NCI-H2029 (cell line): Measurements from ENCODE around the gene SLC4A8.
"Not testable (repeated sequence)": the region's sequence is repeated elsewhere in the genome, so short reads cannot be mapped to it uniquely, and the experiment has no call there.

Source experiments
- DNase-seq: peaks from one replicate; lab custom pipeline; 2025; lab: John Stamatoyannopoulos, UW

The SLC4A8 gene

GRCh38 chr12:51429700-51430099 lies 5.1 kb downstream of the SLC4A8 start:
- DNase-seq: no peak

GRCh38 chr12:51430196-51430895 lies 5.7 kb downstream of the SLC4A8 start:
- DNase-seq: peak; percentile 77

DNA sequence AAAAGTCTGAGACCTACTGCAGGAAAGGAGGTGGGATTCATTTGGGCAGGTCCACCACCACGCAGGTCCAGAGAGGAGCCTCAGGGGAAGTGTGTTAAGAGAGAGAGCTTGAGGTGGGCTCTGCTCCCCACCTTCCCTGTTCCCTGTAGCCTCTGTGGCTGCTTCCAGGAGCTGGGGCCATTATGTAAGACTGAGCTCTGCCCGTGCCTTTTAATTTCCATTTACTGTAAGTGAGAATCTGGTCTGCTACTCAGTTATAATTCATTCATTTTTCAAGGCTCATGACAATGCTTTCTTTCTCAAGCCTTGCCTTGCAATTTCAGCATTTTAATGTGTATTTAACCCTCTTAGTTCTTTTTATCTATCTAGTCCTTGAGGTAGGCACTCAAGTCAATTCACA lies 8.3 kb downstream of the SLC4A8 start:
- DNase-seq: no peak

DNA sequence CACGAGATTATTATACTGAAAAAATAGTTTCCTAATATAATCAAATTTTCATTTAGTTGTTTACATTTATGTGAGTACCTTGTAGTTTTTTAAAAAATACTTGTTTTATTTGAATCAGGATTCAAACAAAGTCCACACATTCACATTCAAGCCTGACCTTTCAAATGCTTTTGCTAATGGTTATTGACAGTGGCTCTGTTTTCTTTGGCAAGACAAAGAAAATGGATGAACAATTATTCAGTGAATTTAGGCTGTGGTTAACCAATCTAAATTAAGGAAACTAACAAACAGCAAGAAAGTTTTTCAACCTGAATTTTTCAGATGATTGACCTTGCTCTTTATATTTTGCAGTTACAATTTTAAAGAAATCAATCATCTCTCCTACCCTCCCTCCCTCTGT lies 9.7 kb downstream of the SLC4A8 start:
- DNase-seq: no peak

DNA sequence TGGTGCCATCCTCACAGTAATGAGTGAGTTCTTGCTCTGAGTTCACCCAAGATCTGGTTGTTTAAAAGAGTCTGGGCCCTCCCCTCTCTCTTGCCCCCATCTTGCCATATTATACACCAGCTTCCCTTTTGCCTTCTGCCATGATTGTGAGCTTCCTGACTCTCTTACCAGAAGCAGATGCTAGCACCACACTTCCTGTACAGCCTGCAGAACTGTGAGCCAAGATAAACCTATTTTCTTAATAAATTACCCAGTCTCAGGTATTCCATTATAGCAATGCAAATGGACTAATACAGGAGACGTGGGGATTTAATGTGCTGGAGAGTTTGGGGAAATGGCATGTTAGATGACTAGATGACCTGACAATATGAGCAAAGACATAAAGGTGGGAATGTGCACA lies 12.8 kb downstream of the SLC4A8 start:
- no peak for DNase-seq

GRCh38 chr12:51439330-51439729 lies 14.7 kb downstream of the SLC4A8 start:
- DNase-seq: no peak

- no peak for DNase-seq
Measured at GRCh38 chr12:51441583-51441982, 17.0 kb downstream of the SLC4A8 start.

DNA sequence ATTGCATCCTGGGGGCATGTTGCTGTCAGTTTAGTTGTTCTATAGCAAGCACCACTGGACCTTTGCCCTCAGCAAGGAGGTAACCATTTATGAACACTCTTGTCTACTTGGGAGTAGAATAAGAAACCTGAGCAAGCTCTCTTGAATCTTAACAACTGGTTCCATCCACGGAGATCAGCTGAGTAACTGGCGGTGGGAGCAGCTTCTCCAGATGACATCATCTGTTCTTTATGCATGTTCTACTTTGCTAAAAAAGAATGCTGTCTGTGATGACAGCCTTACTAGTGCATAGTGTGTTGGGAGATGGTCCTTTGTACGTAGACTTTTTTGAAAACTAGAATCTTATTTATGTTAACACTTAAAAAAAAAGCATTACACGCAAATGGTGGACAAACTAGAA lies 17.7 kb downstream of the SLC4A8 start:
- DNase-seq: no peak

DNA sequence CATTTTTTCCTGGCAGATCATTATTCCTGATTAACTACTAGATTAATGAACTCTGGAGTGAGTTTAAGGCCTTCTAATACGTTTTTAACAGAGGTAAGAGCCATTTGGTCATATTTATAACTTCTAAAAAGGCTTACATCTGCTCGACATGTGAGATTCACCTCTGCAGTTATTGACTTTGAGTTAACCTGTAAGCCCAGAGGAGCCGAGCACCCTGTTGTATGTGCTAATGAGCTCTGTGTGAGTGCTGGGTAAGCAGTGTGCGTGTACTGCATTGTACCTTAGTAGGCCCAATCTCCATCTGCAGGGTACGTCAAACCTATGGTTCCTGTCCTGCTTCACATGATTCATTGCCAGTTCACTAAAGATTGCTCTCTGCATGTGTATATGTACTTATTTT lies 18.9 kb downstream of the SLC4A8 start:
- DNase-seq: no peak

GRCh38 chr12:51448618-51449256 lies 24.1 kb downstream of the SLC4A8 start:
- DNase-seq: no peak

DNA sequence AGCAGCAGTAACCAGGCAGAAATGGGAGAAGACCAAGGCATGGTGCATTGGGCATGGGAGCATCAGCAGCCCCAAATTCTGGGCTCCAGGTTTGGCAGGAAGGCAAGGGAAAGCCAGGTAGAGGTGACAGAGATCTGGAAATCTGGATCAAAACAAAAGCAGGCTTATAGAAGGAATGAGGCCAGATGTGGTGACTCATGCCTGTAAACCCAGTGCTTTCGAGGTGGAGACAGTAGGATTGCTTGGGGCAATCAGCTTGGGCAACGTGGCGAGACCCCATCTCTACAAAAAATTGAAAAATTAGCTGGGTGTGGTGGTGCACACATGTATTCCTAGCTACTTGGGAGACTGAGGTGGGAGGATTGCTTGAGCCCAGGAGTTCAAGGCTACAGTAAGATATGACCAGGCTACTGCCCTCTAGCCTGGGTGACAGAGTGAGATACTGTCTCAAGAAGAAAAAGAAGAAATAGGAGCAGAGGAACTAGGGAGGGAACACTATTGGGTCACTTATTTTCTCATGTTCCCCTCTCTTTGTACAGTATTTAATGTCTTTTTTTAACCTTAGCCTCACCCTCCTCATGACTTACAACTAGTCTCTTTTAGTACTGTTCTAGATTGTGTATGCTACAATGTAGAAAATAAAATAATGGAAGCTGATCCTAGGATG lies 25.1 kb downstream of the SLC4A8 start:
- no peak for DNase-seq

GRCh38 chr12:51450333-51450732 lies 25.7 kb downstream of the SLC4A8 start:
- DNase-seq: no peak

GRCh38 chr12:51450806-51451205 lies 26.2 kb downstream of the SLC4A8 start:
- DNase-seq: no peak

- DNase-seq: not testable (repeated sequence)
Measured at GRCh38 chr12:51454016-51454415, 29.4 kb downstream of the SLC4A8 start.

GRCh38 chr12:51455050-51455449 lies 30.4 kb downstream of the SLC4A8 start:
- DNase-seq: not testable (repeated sequence)

GRCh38 chr12:51458635-51459034 lies 34.0 kb downstream of the SLC4A8 start:
- no peak for DNase-seq

- peak; percentile 43 for DNase-seq
Measured at GRCh38 chr12:51460519-51460918, 35.9 kb downstream of the SLC4A8 start.

- DNase-seq: no peak
Measured at GRCh38 chr12:51465491-51465890, 40.9 kb downstream of the SLC4A8 start.

DNA sequence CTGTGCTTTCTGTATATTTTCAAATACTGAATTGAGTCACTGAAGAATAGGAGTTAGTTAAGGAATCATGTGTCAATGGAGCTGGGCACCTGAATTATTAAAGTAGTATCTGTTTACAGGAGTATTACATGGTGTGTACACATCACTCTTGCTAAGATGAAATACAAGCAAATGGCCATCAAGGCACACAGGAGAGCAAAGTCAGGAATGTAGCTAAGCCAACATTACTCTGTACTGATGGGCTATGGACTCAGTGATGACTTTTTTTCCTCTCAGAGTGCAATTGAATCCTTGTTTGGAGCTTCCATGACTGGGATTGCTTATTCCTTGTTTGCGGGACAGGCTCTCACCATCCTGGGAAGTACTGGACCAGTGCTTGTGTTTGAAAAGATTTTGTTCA lies 45.5 kb downstream of the SLC4A8 start:
- DNase-seq: no peak

DNA sequence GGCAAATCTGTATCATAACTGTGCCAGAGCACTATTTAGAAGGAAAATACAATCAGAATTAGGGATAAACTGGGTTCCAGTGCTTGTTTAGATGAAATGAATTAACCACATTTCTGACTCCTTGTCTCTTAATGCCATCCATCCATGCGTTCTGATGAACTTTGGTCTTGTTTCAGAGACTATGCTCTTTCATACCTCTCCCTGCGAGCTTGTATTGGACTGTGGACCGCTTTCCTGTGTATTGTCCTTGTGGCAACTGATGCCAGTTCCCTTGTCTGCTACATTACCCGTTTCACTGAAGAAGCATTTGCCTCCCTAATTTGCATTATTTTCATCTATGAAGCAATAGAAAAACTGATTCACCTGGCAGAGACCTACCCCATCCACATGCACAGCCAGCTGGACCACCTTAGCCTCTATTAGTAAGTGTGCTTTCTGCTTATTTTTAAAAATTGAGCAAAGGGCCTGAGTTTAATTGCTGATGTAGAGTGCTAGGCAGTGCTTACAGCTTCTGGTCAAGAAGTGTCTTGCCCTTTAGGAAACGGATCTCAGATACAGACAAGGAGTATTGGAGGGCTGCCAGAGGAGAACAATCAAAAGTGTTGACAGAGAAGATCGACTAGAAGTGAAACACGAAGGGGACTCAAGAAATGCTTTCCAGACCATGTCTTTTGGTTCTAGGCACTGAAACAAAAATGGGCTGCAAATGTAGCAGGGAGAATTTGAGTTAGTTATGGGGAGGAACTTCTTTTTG lies 46.7 kb downstream of the SLC4A8 start:
- DNase-seq: no peak

- no peak for DNase-seq
Measured at GRCh38 chr12:51472984-51473383, 48.4 kb downstream of the SLC4A8 start.

- no peak for DNase-seq
Measured at GRCh38 chr12:51473947-51474346, 49.3 kb downstream of the SLC4A8 start.

GRCh38 chr12:51475543-51475942 lies 50.9 kb downstream of the SLC4A8 start:
- DNase-seq: no peak
